Heart left ventricle (tissue), 16 donors: ENCODE measurements around the gene ENDOD1. TPM values are rescaled to one million over a fixed set of nuclear protein-coding genes. Genes with fewer than 3 reads are reported as not detected.

ENCODE experiments used
- ATAC-seq, 4 donors: fragments of 200-7000 bp; cut with Tn5 transposase; one replicate each; pipeline ENCODE4 v1.9.1; 2020 to 2022; ENCODE audit warnings: moderate library complexity in 4 of 4, mild to moderate bottlenecking in 3 of 4, moderate number of reproducible peaks in 1 of 4
- DNase-seq, 5 donors: peaks; one replicate each; pipeline ENCODE4 v3.0.0-alpha.2; 2020
- H3K27ac ChIP-seq, 12 donors: fragments of 200-600 bp; sonication (generic) in 4 of 12; one replicate each; pipeline versions ENCODE4 v1.5.0 to v1.8.0; 2016 to 2022; ENCODE audit warnings: mild to moderate bottlenecking in 2 of 12
- H3K27me3 ChIP-seq, 9 donors: fragments of 200-600 bp; sonication (generic) in 2 of 9; one replicate each; pipeline versions ENCODE4 v1.5.1 to v1.8.0; 2016 to 2022; ENCODE audit warnings: mild to moderate bottlenecking in 3 of 9
- H3K36me3 ChIP-seq, 9 donors: fragments of 200-600 bp; sonication (generic) in 2 of 9; one replicate each; pipeline versions ENCODE4 v1.5.0 to v1.8.0; 2018 to 2022; ENCODE audit warnings: mild to moderate bottlenecking in 2 of 9
- H3K4me1 ChIP-seq, 12 donors: fragments of 200-600 bp; sonication (generic) in 4 of 12; one replicate each; pipeline versions ENCODE4 v1.5.0 to v1.8.0; 2016 to 2022; ENCODE audit warnings: mild to moderate bottlenecking in 3 of 12
- H3K4me3 ChIP-seq, 12 donors: fragments of 200-600 bp; sonication (generic) in 4 of 12; one replicate each; pipeline versions ENCODE4 v1.5.0 to v1.8.0; 2017 to 2022; ENCODE audit warnings: mild to moderate bottlenecking in 9 of 12, moderate library complexity in 4 of 12
- H3K9me3 ChIP-seq, 12 donors: fragments of 200-600 bp; sonication (generic) in 4 of 12; one replicate each; pipeline versions ENCODE4 v1.5.0 to v1.8.0; 2016 to 2022; ENCODE audit warnings: mild to moderate bottlenecking in 1 of 12
- CTCF ChIP-seq, 12 donors: fragments of 200-600 bp; sonication (generic) in 4 of 12; IDR thresholded peaks; one replicate each; pipeline versions ENCODE4 v1.5.0 to v1.8.0; 2018 to 2022; ENCODE audit warnings: antibody characterized with exemption in 12 of 12, mild to moderate bottlenecking in 5 of 12
- POLR2A ChIP-seq, 2 donors: fragments of 450-650 bp; IDR thresholded peaks; one replicate each; pipeline ENCODE4 v1.6.1; 2017; ENCODE audit warnings: antibody characterized with exemption in 2 of 2, mild to moderate bottlenecking in 2 of 2, moderate library complexity in 2 of 2
- WGBS, 4 donors: extraction: QIAGEN DNeasy Blood & Tissue Kit in 2 of 4; methylation state at CpG; one replicate each; pipeline versions ENCODE4 v1.1.5 to v1.1.7; 2013 to 2018; 5-methylcytosine and 5-hydroxymethylcytosine counted together
- intact Hi-C, 10 donors: fragments of 100-400 bp; cut with DNase I; formaldehyde crosslinking; loops; one replicate each; pipeline versions ENCODE4 v1.11.1 to v1.14.2; 2022
- polyA plus RNA-seq, 2 donors: library from polyadenylated mRNA; stranded (reverse); fragments of 200-250 nt; gene quantifications; one replicate each; pipeline ENCODE4 v1.2.3, GENCODE V29; 2013
- total RNA-seq, 9 donors: library from RNA; depleted of rRNA in 2 of 9; stranded (reverse); fragments of >200 nt in 2 of 9; fragmentation: NEBNext Ultra II Directional in 3 of 9; extraction: Animal tissue kit (Norgen Biotek cat#: 25700) in 3 of 9; gene quantifications; one replicate each; pipeline versions ENCODE4 v1.1.0 to v1.2.4, GENCODE V29; 2016 to 2023
- donor health status: ischemic (EF 13 %, LVEDD 7.1; RV severe dilation, severe dysfunction).
- donor health status: healthy with polysubstance abuse.
- donor health status: DM: no; HTN: yes; CAD: no.
- donor health status: DM: no; HTN: no; CAD: no.
- donor health status: ischemic (EF 25% LVEDD 6.9; RV normal size, moderate dysfunction).
- donor health status: ischemic (EF 25% LVEDD 5.7; RV mildly dilated, moderate dysfunction).
- donor health status: healthy.
- donor health status: DM: yes; HTN: yes; CAD: no.
- donor health status: ischemic (EF 35%, LVEDD 5.7; RV mildly dilated, moderate dysfunction).
- donor health status: nonischemic (EF 11% LVEDD 7.7; RV severe dilation, severe dysfunction).
- donor health status: DM: yes; HTN: yes; CAD: no.
- donor health status: PGD.
- donor health status: ischemic (EF 29% LVEDD 5.4; RV normal size, mild dysfunction).
- donor health status: nonischemic (EF 23%, LVEDD 6.1; RV moderate dilation, normal function).

The ENDOD1 gene
- total and polyA plus RNA-seq, 11 donors, result 4.0 to 28.5 (median 12.8) TPM

GRCh38 chr11:95128602-95129001 is 39.0 kb downstream of the ENDOD1 start:
- no peaks in the 10 kb centered on the region for H3K27me3 ChIP-seq
- H3K4me3 ChIP-seq, result no peak overlapping the region
- 85 to 88% (median 86%) methylated on average over 3 of the region's 3 CpGs for WGBS, 4 donors
- no peak for TF ChIP-seq POLR2A (IDR thresholded peaks at IDR 0.05)
- intact Hi-C loops, result no loop called here
- no peak for DNase-seq
- H3K4me1 ChIP-seq, result peaks cover 0 to 2% (median 0%) of the 10 kb centered on the region in 12 donors
- H3K27ac ChIP-seq, result no peak overlapping the region
- H3K36me3 ChIP-seq, result peaks cover 0 to 34% (median 17%) of the 10 kb centered on the region in 9 donors
- no peak for ATAC-seq
- no peaks in the 10 kb centered on the region for H3K9me3 ChIP-seq

- no peak for TF ChIP-seq POLR2A (IDR thresholded peaks at IDR 0.05)
- no peak for TF ChIP-seq CTCF (IDR thresholded peaks at IDR 0.05)
- H3K27ac ChIP-seq, result no peak overlapping the region
- no peak for DNase-seq
- peaks cover 0 to 34% (median 17%) of the 10 kb centered on the region in 9 donors for H3K36me3 ChIP-seq
- no peak for ATAC-seq
- WGBS, 4 donors, result 64 to 74% (median 70%) methylated on average over 2 of the region's 2 CpGs
- intact Hi-C loops, result loop anchor here in 1 of 10 donors (5.0 kb wide), 1 partner anchor 66 kb away; the partner anchor contains the start of gene SRSF8
- no peaks in the 10 kb centered on the region for H3K27me3 ChIP-seq
- no peak overlapping the region for H3K4me3 ChIP-seq
- H3K9me3 ChIP-seq, result peaks cover 0 to 4% (median 0%) of the 10 kb centered on the region in 12 donors
- H3K4me1 ChIP-seq, result peaks cover 0 to 12% (median 3%) of the 10 kb centered on the region in 12 donors
These were observed 43.3 kb downstream of the ENDOD1 start for GRCh38 chr11:95132956-95133355.

- Histone ChIP-seq H3K27ac (peak overlapping the region in 4 of 12 donors; percentile 10 to 27 (median 15)), H3K36me3 (peaks cover 0 to 20% (median 4%) of the 10 kb centered on the region in 9 donors), H3K27me3 (no peaks in the 10 kb centered on the region), H3K4me3 (no peak overlapping the region), H3K4me1 (peaks cover 0 to 12% (median 3%) of the 10 kb centered on the region in 12 donors), H3K9me3 (peaks cover 0 to 4% (median 0%) of the 10 kb centered on the region in 12 donors)
- intact Hi-C loops, result loop anchor here in 1 of 10 donors (5.0 kb wide), 1 partner anchor 67 kb away; the partner anchor contains the start of gene SRSF8
- ATAC-seq (peak in 3 of 4 donors; percentile 39 to 92 (median 75)), DNase-seq (peak in 2 of 5 donors; percentile 34 to 58)
- TF ChIP-seq CTCF (IDR thresholded peaks at IDR 0.05), result no peak
- no peak for TF ChIP-seq POLR2A (IDR thresholded peaks at IDR 0.05)
- 60 to 70% (median 66%) methylated on average over 5 of the region's 5 CpGs for WGBS, 4 donors
These were observed 44.8 kb downstream of the ENDOD1 start for GRCh38 chr11:95134491-95134890.

- peaks cover 0 to 17% (median 4%) of the 10 kb centered on the region in 9 donors for H3K36me3 ChIP-seq
- intact Hi-C loops, result loop anchor here in 1 of 10 donors (5.0 kb wide), 1 partner anchor 38 kb away; no protein-coding TSS in a partner anchor
- H3K4me3 ChIP-seq, result no peak overlapping the region
- H3K4me1 ChIP-seq, result peaks cover 0 to 12% (median 3%) of the 10 kb centered on the region in 12 donors
- DNase-seq (no peak), ATAC-seq (peak in 1 of 4 donors; percentile 16)
- TF ChIP-seq POLR2A (IDR thresholded peaks at IDR 0.05) (no peak), CTCF (IDR thresholded peaks at IDR 0.05) (no peak)
- WGBS, 4 donors, result 55 to 81% (median 72%) methylated on average over 3 to 6 of the region's 6 CpGs
- peaks cover 0 to 4% (median 0%) of the 10 kb centered on the region in 12 donors for H3K9me3 ChIP-seq
- H3K27me3 ChIP-seq, result no peaks in the 10 kb centered on the region
- peak overlapping the region in 4 of 12 donors; percentile 10 to 27 (median 15) for H3K27ac ChIP-seq
These were observed 45.5 kb downstream of the ENDOD1 start for GRCh38 chr11:95135155-95135554.
